ENCODE measurements around the gene MAP2K7.
"Not testable (repeated sequence)": the region's sequence is repeated elsewhere in the genome, so short reads cannot be mapped to it uniquely, and the experiment has no call there.

The MAP2K7 gene

GRCh38 chr19:7908742-7909461, 5.2 kb downstream of the MAP2K7 start:
- no peak for DNase-seq

GRCh38 chr19:7909471-7910067, 5.9 kb downstream of the MAP2K7 start:
- DNase-seq = no peak

GRCh38 chr19:7910321-7911161, 6.9 kb downstream of the MAP2K7 start:
- DNase-seq = no peak

GRCh38 chr19:7911508-7912143, 7.9 kb downstream of the MAP2K7 start:
- DNase-seq = no peak

- DNase-seq = no peak
Measured at GRCh38 chr19:7912144-7912696, 8.5 kb downstream of the MAP2K7 start.

GRCh38 chr19:7912697-7913564, 9.3 kb downstream of the MAP2K7 start:
- no peak for DNase-seq

GRCh38 chr19:7913652-7914051, 10.0 kb downstream of the MAP2K7 start:
- DNase-seq = no peak

- no peak for DNase-seq
Measured at GRCh38 chr19:7914099-7914498, 10.4 kb downstream of the MAP2K7 start.

- DNase-seq = no peak
Measured at GRCh38 chr19:7914598-7915045, 10.9 kb downstream of the MAP2K7 start, which contains the start of gene TGFBR3L. TGFBR3L (plus strand) TSS chr19:7914830.

- no peak for DNase-seq
Measured at GRCh38 chr19:7915250-7916102, 11.8 kb downstream of the MAP2K7 start.

- DNase-seq = no peak
Measured at GRCh38 chr19:7916103-7916954, 12.7 kb downstream of the MAP2K7 start.

- no peak for DNase-seq
Measured at GRCh38 chr19:7916955-7917266, 13.2 kb downstream of the MAP2K7 start.

- peak; percentile 80 for DNase-seq
Measured at GRCh38 chr19:7917267-7918061, 13.8 kb downstream of the MAP2K7 start.

GRCh38 chr19:7918062-7918614, 14.5 kb downstream of the MAP2K7 start:
- DNase-seq = not testable (repeated sequence)

- DNase-seq = no peak
Measured at GRCh38 chr19:7918615-7919421, 15.1 kb downstream of the MAP2K7 start.

- DNase-seq = peak; percentile 99
Measured at GRCh38 chr19:7919610-7920518, 16.2 kb downstream of the MAP2K7 start, which contains the start of gene SNAPC2. SNAPC2 (plus strand) TSS chr19:7920338; CDS start chr19:7920367, 29 bp downstream.

Data from retina (tissue), 1 donor.